ENCODE data around the gene EIF2S2. TPM values are rescaled to one million over a fixed set of nuclear protein-coding genes. Genes with fewer than 3 reads are reported as not detected.

The EIF2S2 gene
- total RNA-seq, 1 experiment from 2014 or later: 130 TPM

GRCh38 chr20:34042262-34042661 lies 69.8 kb downstream of the EIF2S2 start:
- no peak for DNase-seq (ENCODE audit: low spot score)
- no peak overlapping the region for H3K4me3 ChIP-seq (ENCODE audit: low read depth, low read length, poor library complexity, severe bottlenecking)
- TF ChIP-seq CTCF (conservative IDR thresholded peaks at IDR 0.05; ENCODE audit: low read depth, low read length) (no peak), EZH2 (IDR thresholded peaks at IDR 0.05; ENCODE audit: borderline replicate concordance, low read depth, low read length, poor library complexity, severe bottlenecking) (no peak)
- intact Hi-C loops (cut with micrococcal nuclease; ENCODE audit: unreplicated experiment): no loop called here
- BruUV-seq (replicated peaks): no TSS peak
- no peaks in the 10 kb centered on the region for H3K9me3 ChIP-seq (ENCODE audit: low read depth, low read length, poor library complexity, severe bottlenecking)
- ChIA-PET CTCF (interaction anchor here (0.6 kb wide), 1 partner anchor 79 kb away, joined by 3 read pairs; no protein-coding TSS in a partner anchor), POLR2A (ENCODE audit: low non-redundant PET) (interaction anchor here (0.6 kb wide), 1 partner anchor 49 kb away, joined by 5 read pairs; no protein-coding TSS in a partner anchor)
- H3K4me1 ChIP-seq (ENCODE audit: insufficient read depth, low read length, poor library complexity, severe bottlenecking): peaks cover 9% of the 10 kb centered on the region
- no peaks in the 10 kb centered on the region for H3K36me3 ChIP-seq (ENCODE audit: insufficient read depth, low read length, poor library complexity, severe bottlenecking)
- no peaks in the 10 kb centered on the region for H3K27me3 ChIP-seq (replicated peaks; ENCODE audit: insufficient read depth, low read depth, low read length, poor library complexity)
- H3K27ac ChIP-seq (ENCODE audit: low read depth, low read length, poor library complexity, severe bottlenecking): no peak overlapping the region

GRCh38 chr20:34041226-34041625 lies 70.8 kb downstream of the EIF2S2 start:
- no peak for TF ChIP-seq EZH2 (IDR thresholded peaks at IDR 0.05; ENCODE audit: borderline replicate concordance, low read depth, low read length, poor library complexity, severe bottlenecking)
- TF ChIP-seq CTCF (conservative IDR thresholded peaks at IDR 0.05; ENCODE audit: low read depth, low read length): no peak
- ChIA-PET POLR2A (ENCODE audit: low non-redundant PET) (no interaction called here), CTCF (no interaction called here)
- no peak overlapping the region for H3K27ac ChIP-seq (ENCODE audit: low read depth, low read length, poor library complexity, severe bottlenecking)
- H3K4me3 ChIP-seq (ENCODE audit: low read depth, low read length, poor library complexity, severe bottlenecking): no peak overlapping the region
- no peak for DNase-seq (ENCODE audit: low spot score)
- H3K4me1 ChIP-seq (ENCODE audit: insufficient read depth, low read length, poor library complexity, severe bottlenecking): peaks cover 19% of the 10 kb centered on the region
- intact Hi-C loops (cut with micrococcal nuclease; ENCODE audit: unreplicated experiment): no loop called here
- no peaks in the 10 kb centered on the region for H3K9me3 ChIP-seq (ENCODE audit: low read depth, low read length, poor library complexity, severe bottlenecking)
- no peaks in the 10 kb centered on the region for H3K36me3 ChIP-seq (ENCODE audit: insufficient read depth, low read length, poor library complexity, severe bottlenecking)
- BruUV-seq (replicated peaks): no TSS peak
- no peaks in the 10 kb centered on the region for H3K27me3 ChIP-seq (replicated peaks; ENCODE audit: insufficient read depth, low read depth, low read length, poor library complexity)

GRCh38 chr20:34040300-34040995 lies 71.6 kb downstream of the EIF2S2 start:
- CTCF ChIA-PET: no interaction called here
- no TSS peak for BruUV-seq (replicated peaks)
- no peak for TF ChIP-seq CTCF (conservative IDR thresholded peaks at IDR 0.05; ENCODE audit: low read depth, low read length)
- no peak for TF ChIP-seq EZH2 (IDR thresholded peaks at IDR 0.05; ENCODE audit: borderline replicate concordance, low read depth, low read length, poor library complexity, severe bottlenecking)

More at GRCh38 chr20:34040300-34040995, 71.6 kb downstream of the EIF2S2 start:
- peaks cover 19% of the 10 kb centered on the region for H3K4me1 ChIP-seq (ENCODE audit: insufficient read depth, low read length, poor library complexity, severe bottlenecking)
- H3K36me3 ChIP-seq (ENCODE audit: insufficient read depth, low read length, poor library complexity, severe bottlenecking): no peaks in the 10 kb centered on the region
- intact Hi-C loops (cut with micrococcal nuclease; ENCODE audit: unreplicated experiment): no loop called here
- H3K4me3 ChIP-seq (ENCODE audit: low read depth, low read length, poor library complexity, severe bottlenecking): no peak overlapping the region
- POLR2A ChIA-PET (ENCODE audit: low non-redundant PET): no interaction called here
- DNase-seq (ENCODE audit: low spot score): no peak
- no peaks in the 10 kb centered on the region for H3K27me3 ChIP-seq (replicated peaks; ENCODE audit: insufficient read depth, low read depth, low read length, poor library complexity)
- no peak overlapping the region for H3K27ac ChIP-seq (ENCODE audit: low read depth, low read length, poor library complexity, severe bottlenecking)
- H3K9me3 ChIP-seq (ENCODE audit: low read depth, low read length, poor library complexity, severe bottlenecking): no peaks in the 10 kb centered on the region

Small RNA genes lying within 50 kb of the gene (microRNA-seq; reads per million reads assigned to microRNA genes)
- gene MIR4755: not detected

Other genes starting within 250 kb of the EIF2S2 start
- 185 and 195 TPM in 2 replicates for gene RALY, start 118.3 kb downstream of the EIF2S2 start, total RNA-seq (2021)
- gene ASIP, start 129.2 kb upstream of the EIF2S2 start, total RNA-seq (2021): 0.74 TPM in 1 of 2 replicates, not detected in the other
- 284 and 292 TPM in 2 replicates for gene AHCY, start 191.1 kb upstream of the EIF2S2 start, total RNA-seq (2021)